HUES48 (cell line): Measurements from ENCODE around the gene TATDN3.

Source experiments
- H3K27ac ChIP-seq: one replicate; pipeline ENCODE4 v1.7.0; 2013; ENCODE audit warnings: low read depth, low read length, inconsistent platforms
- H3K27me3 ChIP-seq: 2 replicates; pipeline ENCODE4 v1.6.1; 2013; ENCODE audit warnings: mild to moderate bottlenecking, low read length; ENCODE audit not compliant: control insufficient read depth, insufficient read depth
- H3K36me3 ChIP-seq: 2 replicates; pipeline ENCODE4 v1.6.1; 2013; ENCODE audit warnings: low read length; ENCODE audit not compliant: control insufficient read depth, insufficient read depth
- H3K4me1 ChIP-seq: 2 replicates; pipeline ENCODE4 v1.6.1; 2013; ENCODE audit warnings: mild to moderate bottlenecking, low read length; ENCODE audit not compliant: control insufficient read depth, insufficient read depth
- H3K4me3 ChIP-seq: 2 replicates; pipeline ENCODE4 v1.5.1; 2013; ENCODE audit warnings: mild to moderate bottlenecking, low read depth, low read length
- H3K9ac ChIP-seq: 2 replicates; pipeline ENCODE4 v1.6.1; 2013; ENCODE audit warnings: mild to moderate bottlenecking, low read depth, low read length, moderate library complexity
- H3K9me3 ChIP-seq: 2 replicates; pipeline ENCODE4 v1.6.1; 2013; ENCODE audit warnings: low read length; ENCODE audit not compliant: control insufficient read depth, insufficient read depth

Gene TATDN3

DNA sequence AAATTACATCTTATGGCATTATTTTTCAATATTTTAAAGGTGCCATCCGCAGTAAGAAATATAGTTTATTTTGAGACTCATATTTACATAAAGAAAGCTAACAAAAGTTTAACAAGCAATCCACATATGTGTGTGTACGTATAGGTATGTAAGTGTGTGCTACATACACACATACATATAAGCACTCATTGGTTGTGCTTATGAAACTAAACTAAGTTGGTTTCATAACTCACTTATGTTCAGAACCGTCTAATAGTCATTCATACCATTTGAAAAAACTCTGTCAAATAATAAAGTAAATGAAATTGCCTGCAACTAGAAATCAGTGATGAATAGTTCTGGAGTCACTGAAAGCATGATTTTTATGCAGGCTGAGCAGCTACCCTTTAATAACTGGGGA lies 14.1 kb downstream of the TATDN3 start:
- peaks cover 48% of the 10 kb centered on the region for H3K36me3 ChIP-seq
- peaks cover 8% of the 10 kb centered on the region; the same call in 1 of the 2 replicates for H3K4me1 ChIP-seq
- H3K9ac ChIP-seq: no peak overlapping the region
- H3K4me3 ChIP-seq: no peak overlapping the region
- H3K9me3 ChIP-seq: no peaks in the 10 kb centered on the region
- H3K27me3 ChIP-seq: no peaks in the 10 kb centered on the region
- H3K27ac ChIP-seq: no peak overlapping the region

DNA sequence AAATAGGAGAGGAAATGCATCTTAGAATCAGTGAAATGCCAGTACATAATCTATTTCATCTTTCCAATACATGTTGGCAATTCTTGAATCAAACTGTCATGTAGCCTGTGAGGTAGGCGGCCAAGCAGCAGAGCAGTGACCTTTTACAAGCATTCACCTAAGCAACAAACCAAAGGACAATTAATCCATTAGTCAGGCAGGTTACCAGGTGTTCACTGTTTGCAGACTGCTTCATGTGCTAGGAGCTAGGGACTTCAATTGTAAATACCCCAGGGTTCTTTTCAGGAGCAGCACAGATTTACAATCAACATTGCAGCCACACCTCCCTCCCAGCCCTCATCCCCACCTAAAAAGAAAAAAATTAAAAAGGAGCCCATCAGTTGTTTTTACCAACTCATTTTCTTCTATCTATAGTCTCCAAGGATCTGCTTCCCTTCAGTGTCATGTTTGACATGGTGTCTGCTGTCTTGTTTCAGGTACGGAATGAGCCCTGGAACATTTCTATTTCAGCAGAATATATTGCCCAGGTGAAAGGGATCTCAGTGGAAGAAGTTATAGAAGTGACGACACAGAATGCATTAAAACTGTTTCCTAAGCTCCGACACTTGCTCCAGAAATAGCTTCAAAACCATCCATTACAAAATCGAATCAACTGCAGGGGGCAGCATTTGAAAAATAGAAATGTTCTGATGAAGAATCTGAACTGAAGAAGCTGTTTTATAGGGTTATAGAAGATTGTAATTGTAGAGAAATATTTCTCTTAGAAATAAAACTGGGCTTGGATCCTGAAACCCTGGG lies 23.0 kb downstream of the TATDN3 start:
- H3K27me3 ChIP-seq: no peaks in the 10 kb centered on the region
- no peak overlapping the region for H3K4me3 ChIP-seq
- no peak overlapping the region for H3K9ac ChIP-seq
- H3K4me1 ChIP-seq: peaks cover 8% of the 10 kb centered on the region
- peak overlapping the region; percentile 34 for H3K27ac ChIP-seq
- H3K9me3 ChIP-seq: no peaks in the 10 kb centered on the region
- no peaks in the 10 kb centered on the region for H3K36me3 ChIP-seq

DNA sequence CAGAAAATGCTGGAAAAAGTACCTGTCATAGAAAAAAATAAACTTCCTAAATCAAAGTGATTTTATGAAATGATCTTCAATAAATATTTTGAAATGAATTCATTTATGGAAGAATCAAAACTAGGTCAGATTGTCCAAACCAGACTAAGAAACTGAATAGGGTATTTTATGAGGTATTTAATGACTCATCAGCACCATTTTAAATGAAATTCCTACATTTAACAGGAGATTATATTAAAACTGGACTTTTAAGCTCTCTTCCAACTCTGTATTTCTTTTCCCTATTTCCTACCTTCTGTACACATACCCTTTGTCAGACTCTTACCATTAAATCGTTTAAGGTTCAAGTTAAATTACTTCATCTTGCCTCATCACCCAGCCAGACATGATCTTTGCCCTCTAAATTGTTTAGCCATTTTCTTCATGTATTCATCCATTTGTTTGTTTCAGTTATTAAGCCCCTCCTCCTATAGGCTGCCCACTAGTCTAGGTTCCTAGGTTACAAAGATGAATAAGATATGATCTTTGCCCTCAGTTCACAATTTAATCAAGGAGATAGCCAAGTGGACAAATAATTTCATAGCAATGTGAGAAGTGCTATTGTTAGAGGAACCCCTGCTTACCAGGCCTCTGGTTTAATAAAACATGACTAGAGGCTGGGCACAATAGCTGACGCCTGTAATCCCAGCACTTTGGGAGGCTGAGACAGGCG lies 25.0 kb downstream of the TATDN3 start:
- H3K9ac ChIP-seq: no peak overlapping the region
- peaks cover 8% of the 10 kb centered on the region for H3K4me1 ChIP-seq
- no peak overlapping the region for H3K4me3 ChIP-seq
- H3K27ac ChIP-seq: no peak overlapping the region
- H3K36me3 ChIP-seq: no peaks in the 10 kb centered on the region
- H3K27me3 ChIP-seq: no peaks in the 10 kb centered on the region
- no peaks in the 10 kb centered on the region for H3K9me3 ChIP-seq

DNA sequence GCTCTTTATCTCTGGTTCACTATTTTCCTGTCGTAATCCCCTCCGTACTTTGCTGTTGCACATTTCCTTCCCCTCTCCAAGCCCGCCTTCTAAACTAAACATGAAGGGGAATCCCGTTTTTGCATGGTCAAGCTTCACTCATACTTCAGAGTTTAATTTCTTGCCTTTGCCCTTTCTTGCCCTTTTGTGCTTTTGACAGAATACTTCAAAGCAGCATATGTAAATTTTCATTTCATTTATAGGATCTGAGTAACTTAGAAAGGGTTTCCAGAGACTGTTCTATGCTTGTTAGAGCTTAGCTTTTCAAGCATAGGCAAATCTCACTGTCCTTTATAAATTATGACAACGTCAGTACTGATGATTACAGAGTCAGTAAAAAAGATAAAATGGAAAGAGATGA lies 28.0 kb downstream of the TATDN3 start:
- Histone ChIP-seq H3K4me3 (no peak overlapping the region), H3K36me3 (no peaks in the 10 kb centered on the region), H3K9me3 (no peaks in the 10 kb centered on the region), H3K27me3 (no peaks in the 10 kb centered on the region), H3K9ac (no peak overlapping the region), H3K4me1 (peaks cover 2% of the 10 kb centered on the region; the same call in 1 of the 2 replicates), H3K27ac (no peak overlapping the region)

DNA sequence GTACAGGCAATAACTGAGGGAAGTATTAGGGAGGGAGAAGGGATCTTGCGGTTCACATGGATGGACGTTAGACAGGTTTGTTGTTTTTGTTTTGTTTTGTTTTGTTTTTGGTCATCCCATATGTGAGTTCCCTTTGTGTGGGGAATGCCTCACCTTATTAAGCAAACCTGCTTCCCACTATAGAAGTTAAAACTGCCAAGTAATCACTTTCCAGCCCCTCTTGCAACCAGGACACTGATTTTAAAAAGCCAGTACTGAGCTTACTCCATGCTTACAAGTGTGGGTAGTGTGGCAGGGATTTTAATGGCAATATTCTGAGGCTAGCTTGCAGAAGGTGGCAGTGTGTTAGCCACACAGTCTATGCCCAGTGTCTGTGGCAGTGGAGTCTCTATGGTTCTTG lies 29.3 kb downstream of the TATDN3 start:
- H3K27ac ChIP-seq: no peak overlapping the region
- no peaks in the 10 kb centered on the region for H3K36me3 ChIP-seq
- no peak overlapping the region for H3K4me3 ChIP-seq
- H3K9ac ChIP-seq: no peak overlapping the region
- peaks cover 12% of the 10 kb centered on the region for H3K9me3 ChIP-seq
- no peaks in the 10 kb centered on the region for H3K4me1 ChIP-seq
- H3K27me3 ChIP-seq: no peaks in the 10 kb centered on the region

DNA sequence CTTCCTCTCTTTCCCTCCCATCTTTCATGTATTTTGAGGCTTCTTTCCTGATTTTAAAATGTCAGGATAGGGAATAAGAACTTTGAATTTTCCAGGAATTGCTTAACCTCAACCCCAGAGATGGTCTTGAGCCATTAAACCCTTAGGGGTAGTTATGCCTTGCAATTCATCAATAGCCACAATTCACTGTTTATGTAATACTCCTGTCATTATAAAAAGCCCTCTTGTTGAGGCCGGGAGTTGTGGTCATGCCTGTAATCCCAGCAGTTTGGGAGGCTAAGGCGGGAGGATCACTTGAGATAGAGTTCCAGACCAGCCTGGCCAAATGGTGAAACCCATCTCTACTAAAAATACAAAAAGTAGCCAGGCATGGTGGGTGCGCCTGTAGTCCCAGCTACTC lies 31.3 kb downstream of the TATDN3 start:
- H3K27me3 ChIP-seq: no peaks in the 10 kb centered on the region
- H3K36me3 ChIP-seq: no peaks in the 10 kb centered on the region
- no peak overlapping the region for H3K27ac ChIP-seq
- H3K4me3 ChIP-seq: no peak overlapping the region
- no peak overlapping the region for H3K9ac ChIP-seq
- H3K9me3 ChIP-seq: peaks cover 16% of the 10 kb centered on the region
- no peaks in the 10 kb centered on the region for H3K4me1 ChIP-seq

DNA sequence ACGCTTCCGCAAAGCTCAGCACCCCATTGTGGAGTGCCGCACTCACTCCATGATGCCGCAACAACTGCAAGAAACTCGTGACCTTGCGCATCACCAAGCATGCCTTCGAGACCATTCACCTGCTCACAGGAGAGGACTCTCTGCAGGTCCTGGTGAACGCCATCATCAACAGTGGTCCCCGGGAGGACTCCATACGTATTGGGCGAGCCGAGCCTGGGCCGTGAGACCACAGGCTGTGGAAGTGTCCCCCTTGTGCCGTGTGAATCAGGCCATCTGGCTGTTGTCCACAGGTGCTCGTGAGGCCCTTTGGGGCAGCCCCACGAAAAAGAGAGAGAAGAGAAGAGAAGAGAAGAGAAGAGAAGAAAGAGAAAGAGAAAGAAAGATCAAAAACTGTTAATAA lies 32.5 kb downstream of the TATDN3 start:
- Histone ChIP-seq H3K4me1 (no peaks in the 10 kb centered on the region), H3K9ac (no peak overlapping the region), H3K36me3 (no peaks in the 10 kb centered on the region), H3K4me3 (no peak overlapping the region), H3K27me3 (no peaks in the 10 kb centered on the region), H3K9me3 (peaks cover 16% of the 10 kb centered on the region), H3K27ac (no peak overlapping the region)

DNA sequence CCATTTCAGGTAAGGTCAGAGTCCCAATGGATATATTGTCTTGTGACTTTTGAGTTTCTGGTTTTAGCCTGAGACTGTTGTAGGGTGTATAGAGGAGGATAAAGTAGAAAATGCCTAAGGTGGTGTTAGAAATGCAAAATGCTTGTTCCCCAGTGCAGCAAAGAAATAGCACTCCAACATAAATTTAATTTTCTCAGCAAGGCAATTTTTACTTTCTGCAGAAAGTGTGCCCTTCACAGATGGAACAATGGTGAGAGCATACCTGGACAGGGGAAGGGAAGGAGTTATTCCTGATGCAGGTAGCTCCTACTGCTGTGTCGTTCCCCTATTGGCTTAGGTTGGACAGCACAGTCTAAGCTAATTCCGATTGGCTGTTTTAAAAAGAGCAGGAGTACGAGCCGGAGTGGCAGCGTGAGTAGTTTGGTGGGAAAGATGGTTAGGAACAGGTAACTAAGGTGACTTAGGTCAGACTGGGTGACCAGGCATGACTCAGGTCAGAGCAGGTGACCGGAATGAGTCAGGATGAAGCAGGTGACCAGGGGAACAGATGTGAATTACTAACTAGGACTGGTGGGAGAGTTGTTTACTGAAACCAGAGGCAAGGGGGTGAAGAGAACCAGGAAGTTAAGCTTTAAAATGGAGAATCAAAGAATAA lies 34.2 kb downstream of the TATDN3 start:
- H3K4me1 ChIP-seq: no peaks in the 10 kb centered on the region
- H3K27ac ChIP-seq: no peak overlapping the region
- peaks cover 16% of the 10 kb centered on the region for H3K9me3 ChIP-seq
- no peaks in the 10 kb centered on the region for H3K27me3 ChIP-seq
- H3K36me3 ChIP-seq: no peaks in the 10 kb centered on the region
- H3K9ac ChIP-seq: no peak overlapping the region
- H3K4me3 ChIP-seq: no peak overlapping the region

DNA sequence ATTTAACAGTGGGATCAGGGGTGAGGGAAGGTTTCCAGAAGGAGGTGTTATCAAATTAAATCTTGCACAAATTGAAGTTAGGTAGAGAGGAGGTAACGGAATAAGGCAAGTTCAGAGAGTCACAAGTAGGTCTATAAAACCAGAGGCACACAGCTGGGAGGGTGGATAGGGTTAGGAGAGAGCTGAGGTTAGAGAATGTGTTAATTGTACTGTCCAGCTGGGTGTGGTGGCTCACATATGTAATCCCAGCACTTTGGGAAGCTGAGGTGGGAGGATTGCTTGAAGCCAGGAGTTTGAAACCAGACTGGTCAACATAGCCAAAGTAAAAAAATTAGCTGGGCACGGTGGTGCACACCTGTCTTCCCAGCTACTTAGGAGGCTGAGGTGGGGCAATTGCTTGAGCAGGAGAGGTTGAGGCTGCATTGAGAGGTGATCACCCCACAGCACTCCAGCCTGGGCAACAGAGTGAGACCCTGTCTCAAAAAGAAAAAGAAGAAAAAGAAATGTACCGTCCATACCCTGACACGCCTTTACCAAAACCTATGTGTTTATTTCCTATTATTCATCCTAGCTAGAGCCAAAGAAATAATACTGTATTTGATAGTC lies 35.6 kb downstream of the TATDN3 start:
- Histone ChIP-seq H3K9me3 (peaks cover 16% of the 10 kb centered on the region), H3K4me1 (no peaks in the 10 kb centered on the region), H3K4me3 (no peak overlapping the region), H3K9ac (no peak overlapping the region), H3K36me3 (no peaks in the 10 kb centered on the region), H3K27me3 (no peaks in the 10 kb centered on the region), H3K27ac (no peak overlapping the region)

DNA sequence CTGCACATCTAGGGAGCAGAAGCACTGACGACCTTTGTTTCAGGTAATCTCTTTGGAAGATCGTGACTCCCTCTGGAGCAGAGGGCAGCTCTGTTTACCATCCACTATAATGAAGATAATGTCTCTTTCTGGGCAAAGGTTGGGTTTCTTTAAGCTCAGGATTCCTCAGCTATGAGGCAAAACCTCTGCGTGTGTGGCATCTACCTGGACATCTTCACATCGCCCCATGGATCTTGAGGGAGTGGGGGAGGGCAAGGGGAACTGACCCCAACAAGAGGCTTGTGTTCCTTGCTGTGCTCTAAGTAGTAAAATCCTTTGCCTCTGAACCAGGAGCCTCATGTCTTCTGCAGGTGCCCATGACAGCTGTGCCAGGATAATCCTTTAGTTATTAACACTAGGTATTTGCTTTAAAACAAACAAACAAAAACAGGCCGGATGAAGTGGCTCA lies 36.2 kb downstream of the TATDN3 start:
- no peaks in the 10 kb centered on the region for H3K27me3 ChIP-seq
- H3K27ac ChIP-seq: no peak overlapping the region
- peaks cover 16% of the 10 kb centered on the region for H3K9me3 ChIP-seq
- no peaks in the 10 kb centered on the region for H3K36me3 ChIP-seq
- H3K4me1 ChIP-seq: no peaks in the 10 kb centered on the region
- H3K9ac ChIP-seq: no peak overlapping the region
- no peak overlapping the region for H3K4me3 ChIP-seq
